ENCODE measurements around the gene GLIPR1L2. TPM values are rescaled to one million over a fixed set of nuclear protein-coding genes. Genes with fewer than 3 reads are reported as not detected.
"Not testable (repeated sequence)": the region's sequence is repeated elsewhere in the genome, so short reads cannot be mapped to it uniquely, and the experiment has no call there.

GLIPR1L2 gene
- total RNA-seq, 1 donor from 2014 or later, result 0.29 TPM

DNA sequence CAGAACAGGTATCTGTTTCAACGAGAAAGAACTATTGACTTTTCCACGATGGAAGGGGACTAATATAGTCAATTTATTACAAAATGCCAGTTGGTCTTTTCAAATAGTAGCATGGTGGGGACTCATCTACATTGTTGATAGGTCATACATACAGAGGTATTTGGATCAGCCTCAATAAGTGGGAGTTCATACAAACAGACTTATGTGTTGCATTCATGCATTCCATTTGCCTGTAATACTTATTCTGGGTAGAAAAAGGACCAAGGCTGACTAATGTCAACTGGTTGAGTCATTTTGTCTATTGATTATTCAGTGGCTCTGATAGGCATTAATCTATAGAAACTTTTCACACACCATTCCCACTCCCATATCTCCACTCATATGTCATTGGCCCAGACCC lies 48.2 kb downstream of the GLIPR1L2 start:
- Mint-ChIP-seq H3K4me3 (ENCODE audit: low read depth) (no peak overlapping the region), H3K4me1 (ENCODE audit: low read depth) (peaks cover 8% of the 10 kb centered on the region), H3K36me3 (ENCODE audit: insufficient read depth) (no peaks in the 10 kb centered on the region), H3K27ac (no peak overlapping the region), H3K27me3 (no peaks in the 10 kb centered on the region), H3K9me3 (ENCODE audit: low read depth) (peaks cover 28% of the 10 kb centered on the region)
- DNase-seq (ENCODE audit: low spot score, unreplicated experiment), result no peak
- TF ChIP-seq, protein P1, sequence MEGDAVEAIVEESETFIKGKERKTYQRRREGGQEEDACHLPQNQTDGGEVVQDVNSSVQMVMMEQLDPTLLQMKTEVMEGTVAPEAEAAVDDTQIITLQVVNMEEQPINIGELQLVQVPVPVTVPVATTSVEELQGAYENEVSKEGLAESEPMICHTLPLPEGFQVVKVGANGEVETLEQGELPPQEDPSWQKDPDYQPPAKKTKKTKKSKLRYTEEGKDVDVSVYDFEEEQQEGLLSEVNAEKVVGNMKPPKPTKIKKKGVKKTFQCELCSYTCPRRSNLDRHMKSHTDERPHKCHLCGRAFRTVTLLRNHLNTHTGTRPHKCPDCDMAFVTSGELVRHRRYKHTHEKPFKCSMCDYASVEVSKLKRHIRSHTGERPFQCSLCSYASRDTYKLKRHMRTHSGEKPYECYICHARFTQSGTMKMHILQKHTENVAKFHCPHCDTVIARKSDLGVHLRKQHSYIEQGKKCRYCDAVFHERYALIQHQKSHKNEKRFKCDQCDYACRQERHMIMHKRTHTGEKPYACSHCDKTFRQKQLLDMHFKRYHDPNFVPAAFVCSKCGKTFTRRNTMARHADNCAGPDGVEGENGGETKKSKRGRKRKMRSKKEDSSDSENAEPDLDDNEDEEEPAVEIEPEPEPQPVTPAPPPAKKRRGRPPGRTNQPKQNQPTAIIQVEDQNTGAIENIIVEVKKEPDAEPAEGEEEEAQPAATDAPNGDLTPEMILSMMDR (IDR thresholded peaks at IDR 0.05; ENCODE audit: unreplicated experiment), result no peak

DNA sequence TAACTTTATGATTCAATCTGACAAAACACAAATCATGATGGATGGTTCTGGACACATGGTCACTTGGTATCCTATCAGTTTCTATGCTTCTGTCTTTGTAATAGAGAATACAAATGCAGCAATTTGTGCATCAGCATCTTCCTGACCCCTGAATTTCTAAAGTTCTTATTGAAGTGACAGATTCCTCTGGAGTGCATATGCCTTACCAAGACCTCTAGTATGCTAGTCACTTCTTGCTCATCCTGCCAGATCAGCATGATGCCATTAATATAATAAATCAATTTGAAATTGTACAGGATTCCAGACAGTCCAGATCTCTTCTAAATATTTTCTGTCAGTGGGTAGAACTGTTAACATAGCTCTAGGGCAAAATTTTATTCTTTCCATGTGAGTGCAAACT lies 49.0 kb downstream of the GLIPR1L2 start:
- Mint-ChIP-seq H3K4me1 (ENCODE audit: low read depth) (peaks cover 13% of the 10 kb centered on the region), H3K27ac (no peak overlapping the region), H3K9me3 (ENCODE audit: low read depth) (peaks cover 23% of the 10 kb centered on the region), H3K36me3 (ENCODE audit: insufficient read depth) (no peaks in the 10 kb centered on the region), H3K4me3 (ENCODE audit: low read depth) (no peak overlapping the region), H3K27me3 (no peaks in the 10 kb centered on the region)
- no peak for DNase-seq (ENCODE audit: low spot score, unreplicated experiment)
- TF ChIP-seq, protein P1 (IDR thresholded peaks at IDR 0.05; ENCODE audit: unreplicated experiment), result no peak

DNA sequence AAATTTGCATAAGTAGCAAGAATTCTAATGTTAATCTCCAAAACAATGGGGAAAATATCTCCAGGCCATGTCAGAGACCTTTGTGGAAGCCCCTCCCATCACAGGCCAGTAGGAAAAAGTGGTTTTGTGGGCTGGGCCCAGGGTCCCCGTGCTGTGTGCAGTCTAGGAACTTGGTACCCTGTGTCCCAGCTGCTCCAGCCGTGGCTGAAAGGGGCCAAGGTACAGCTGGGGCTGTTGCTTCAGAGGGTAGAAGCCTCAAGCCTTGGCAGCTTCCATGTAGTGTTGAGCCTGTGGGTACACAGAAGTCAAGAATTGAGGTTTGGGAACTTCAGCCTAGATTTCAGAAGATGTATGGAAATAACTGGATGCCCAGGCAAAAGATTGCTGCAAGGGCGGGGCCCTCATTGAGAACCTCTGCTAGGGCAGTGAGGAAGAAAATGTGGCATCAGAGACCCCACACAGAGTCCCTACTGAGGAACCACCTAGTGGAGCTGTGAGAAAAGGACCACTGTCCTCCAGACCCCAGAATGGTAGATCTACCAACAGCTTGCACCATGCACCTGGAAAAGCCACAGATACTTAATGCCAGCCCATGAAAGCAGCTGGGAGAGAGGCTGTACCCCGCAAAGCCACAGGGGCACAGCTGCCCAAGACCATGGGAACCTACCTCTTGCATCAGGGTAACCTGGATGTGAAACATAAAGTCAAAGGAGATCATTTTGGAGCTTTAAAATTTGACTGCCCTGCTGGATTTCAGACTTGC lies 51.0 kb downstream of the GLIPR1L2 start:
- peaks cover 15% of the 10 kb centered on the region for H3K4me1 Mint-ChIP-seq (ENCODE audit: low read depth)
- not testable (repeated sequence) for H3K4me3 Mint-ChIP-seq (ENCODE audit: low read depth); H3K9me3 Mint-ChIP-seq (ENCODE audit: low read depth); H3K27me3 Mint-ChIP-seq; H3K36me3 Mint-ChIP-seq (ENCODE audit: insufficient read depth); DNase-seq (ENCODE audit: low spot score, unreplicated experiment); H3K27ac Mint-ChIP-seq

DNA sequence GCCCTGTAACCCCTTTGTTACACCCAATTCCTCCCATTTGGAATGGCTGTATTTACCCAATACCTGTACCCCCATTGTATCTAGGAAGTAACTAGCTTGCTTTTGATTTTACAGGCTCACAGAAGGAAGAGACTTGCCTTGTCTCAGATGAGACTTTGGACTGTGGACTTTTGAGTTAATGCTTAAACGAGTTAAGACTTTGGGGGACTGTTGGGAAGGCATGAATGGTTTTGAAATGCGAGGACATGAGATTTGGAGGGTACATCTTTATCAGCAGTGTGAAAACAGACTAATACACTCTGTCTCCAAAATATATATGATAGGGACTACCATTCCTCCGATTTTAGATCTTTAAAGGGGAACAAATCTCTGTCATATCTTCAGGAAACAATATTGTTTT lies 51.6 kb downstream of the GLIPR1L2 start:
- not testable (repeated sequence) for H3K9me3 Mint-ChIP-seq (ENCODE audit: low read depth); H3K4me3 Mint-ChIP-seq (ENCODE audit: low read depth); H3K27me3 Mint-ChIP-seq; H3K36me3 Mint-ChIP-seq (ENCODE audit: insufficient read depth); DNase-seq (ENCODE audit: low spot score, unreplicated experiment); H3K27ac Mint-ChIP-seq
- H3K4me1 Mint-ChIP-seq (ENCODE audit: low read depth), result peaks cover 15% of the 10 kb centered on the region

DNA sequence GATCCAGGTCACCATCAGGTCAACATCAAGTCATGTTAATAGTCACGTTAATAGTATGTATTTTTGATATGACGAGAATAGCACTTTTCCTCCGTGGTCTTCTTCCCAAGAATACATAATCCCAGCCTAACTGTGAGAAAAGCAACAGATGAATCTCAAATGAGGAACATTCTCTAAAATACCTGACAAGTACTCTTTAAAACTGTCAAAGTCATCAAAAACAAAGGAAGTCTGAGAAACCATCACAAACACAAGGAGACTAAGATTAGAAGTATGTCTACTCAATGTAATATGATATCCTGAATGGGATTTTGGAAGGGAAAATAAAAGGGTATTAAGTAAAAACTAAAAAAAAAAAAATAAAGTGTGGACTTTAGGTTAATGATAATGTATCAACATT lies 52.8 kb downstream of the GLIPR1L2 start:
- Mint-ChIP-seq H3K4me3 (ENCODE audit: low read depth) (no peak overlapping the region), H3K27me3 (no peaks in the 10 kb centered on the region), H3K36me3 (ENCODE audit: insufficient read depth) (no peaks in the 10 kb centered on the region), H3K9me3 (ENCODE audit: low read depth) (peaks cover 9% of the 10 kb centered on the region), H3K27ac (no peak overlapping the region), H3K4me1 (ENCODE audit: low read depth) (peaks cover 15% of the 10 kb centered on the region)
- TF ChIP-seq, protein P1 (IDR thresholded peaks at IDR 0.05; ENCODE audit: unreplicated experiment), result no peak
- DNase-seq (ENCODE audit: low spot score, unreplicated experiment), result no peak

DNA sequence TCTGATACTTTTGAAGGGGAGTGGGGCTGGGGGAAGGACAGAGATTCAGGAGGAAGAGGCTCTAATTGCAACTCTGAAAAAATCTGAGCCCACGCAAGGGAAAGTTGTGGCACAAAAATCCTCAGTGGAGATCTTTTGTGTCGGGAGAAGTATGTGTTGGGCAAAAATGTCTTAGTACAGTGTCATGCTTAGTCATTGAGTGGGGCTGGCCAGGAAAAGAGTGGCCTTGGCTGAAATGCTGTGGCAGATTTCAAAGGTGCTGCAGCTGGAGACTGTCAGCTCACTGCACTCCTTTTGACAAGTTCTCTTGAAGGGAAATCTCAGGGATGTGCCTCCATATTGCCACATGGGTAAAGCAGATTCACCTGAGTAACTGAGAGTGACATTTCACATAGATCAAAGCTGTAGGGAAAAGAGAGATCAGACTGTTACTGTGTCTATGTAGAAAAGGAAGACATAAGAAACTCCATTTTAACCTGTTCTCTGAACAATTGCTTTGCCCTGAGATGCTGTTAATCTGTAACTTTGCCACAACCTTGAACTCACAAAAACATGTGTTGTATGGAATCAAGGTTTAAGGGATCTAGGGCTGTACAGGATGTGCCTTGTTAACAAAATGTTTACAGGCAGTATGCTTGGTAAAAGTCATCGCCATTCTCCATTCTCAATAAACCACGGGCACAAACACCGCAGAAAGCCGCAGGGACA lies 53.7 kb downstream of the GLIPR1L2 start:
- H3K27ac Mint-ChIP-seq, result peak overlapping the region; percentile 85
- TF ChIP-seq, protein P1 (IDR thresholded peaks at IDR 0.05; ENCODE audit: unreplicated experiment), result no peak
- H3K36me3 Mint-ChIP-seq (ENCODE audit: insufficient read depth), result no peaks in the 10 kb centered on the region
- peaks cover 15% of the 10 kb centered on the region for H3K4me1 Mint-ChIP-seq (ENCODE audit: low read depth)
- H3K27me3 Mint-ChIP-seq, result no peaks in the 10 kb centered on the region
- peaks cover 9% of the 10 kb centered on the region for H3K9me3 Mint-ChIP-seq (ENCODE audit: low read depth)
- DNase-seq (ENCODE audit: low spot score, unreplicated experiment), result no peak
- no peak overlapping the region for H3K4me3 Mint-ChIP-seq (ENCODE audit: low read depth)

DNA sequence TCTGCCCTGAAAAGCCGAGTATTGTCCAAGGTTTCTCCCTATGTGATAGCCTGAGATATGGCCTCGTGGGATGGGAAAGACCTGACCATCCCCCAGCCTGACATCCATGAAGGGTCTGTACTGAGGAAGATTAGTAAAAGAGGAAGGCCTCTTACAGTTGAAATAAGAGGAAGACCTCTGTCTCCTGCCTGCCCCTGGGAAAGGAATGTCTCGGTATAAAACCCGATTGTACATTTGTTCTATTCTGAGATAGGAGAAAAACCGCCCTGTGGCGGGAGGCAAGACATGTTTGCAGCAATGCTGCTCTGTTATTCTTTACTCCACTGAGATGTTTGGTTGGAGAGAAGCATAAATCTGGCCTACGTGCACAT lies 54.2 kb downstream of the GLIPR1L2 start:
- not testable (repeated sequence) for H3K27me3 Mint-ChIP-seq; H3K4me3 Mint-ChIP-seq (ENCODE audit: low read depth); H3K27ac Mint-ChIP-seq; H3K9me3 Mint-ChIP-seq (ENCODE audit: low read depth); H3K36me3 Mint-ChIP-seq (ENCODE audit: insufficient read depth); DNase-seq (ENCODE audit: low spot score, unreplicated experiment)
- peaks cover 15% of the 10 kb centered on the region for H3K4me1 Mint-ChIP-seq (ENCODE audit: low read depth)
